H4 (cell line): ENCODE data around the gene AP5Z1. TPM values are rescaled to one million over a fixed set of nuclear protein-coding genes. Genes with fewer than 3 reads are reported as not detected.
A peak's percentile ranks its signal among the peaks of the same experiment; 100 is the strongest.

Experiments used
- DNase-seq: peaks from one replicate; pipeline ENCODE4 v3.0.0-alpha.2; 2015; ENCODE audit warnings: low spot score
- total RNA-seq: library from RNA; depleted of rRNA; stranded (reverse); fragments of >200 nt; shearing (Covaris generic); gene quantifications from 2 replicates; pipeline ENCODE4 v1.2.3, GENCODE V29; 2014

The AP5Z1 gene
- total RNA-seq, 1 experiment from 2014 or later, result 14.6 TPM

GRCh38 chr7:4745265-4745919, 30.0 kb upstream of the AP5Z1 start:
- no peak for DNase-seq

- peak; percentile 88 for DNase-seq
Measured at GRCh38 chr7:4745971-4746919, 29.2 kb upstream of the AP5Z1 start.

- no peak for DNase-seq
Measured at GRCh38 chr7:4747013-4747412, 28.4 kb upstream of the AP5Z1 start.

- DNase-seq, result no peak
Measured at GRCh38 chr7:4747746-4748145, 27.7 kb upstream of the AP5Z1 start.

GRCh38 chr7:4748231-4748681, 27.2 kb upstream of the AP5Z1 start:
- no peak for DNase-seq

- DNase-seq, result no peak
Measured at GRCh38 chr7:4749363-4749762, 26.1 kb upstream of the AP5Z1 start.

- no peak for DNase-seq
Measured at GRCh38 chr7:4749798-4750197, 25.6 kb upstream of the AP5Z1 start.

GRCh38 chr7:4751398-4751947, 23.9 kb upstream of the AP5Z1 start:
- no peak for DNase-seq

GRCh38 chr7:4753598-4754432, 21.6 kb upstream of the AP5Z1 start:
- DNase-seq, result peak; percentile 83

- no peak for DNase-seq
Measured at GRCh38 chr7:4754433-4755010, 20.9 kb upstream of the AP5Z1 start.

GRCh38 chr7:4755045-4755444, 20.4 kb upstream of the AP5Z1 start:
- no peak for DNase-seq

- DNase-seq, result no peak
Measured at GRCh38 chr7:4758111-4758510, 17.3 kb upstream of the AP5Z1 start.

GRCh38 chr7:4758791-4759190, 16.6 kb upstream of the AP5Z1 start:
- no peak for DNase-seq

- DNase-seq, result no peak
Measured at GRCh38 chr7:4759211-4759610, 16.2 kb upstream of the AP5Z1 start.

GRCh38 chr7:4760952-4761351, 14.5 kb upstream of the AP5Z1 start:
- DNase-seq, result no peak

- no peak for DNase-seq
Measured at GRCh38 chr7:4762121-4763055, 13.0 kb upstream of the AP5Z1 start.

GRCh38 chr7:4763091-4763793, 12.2 kb upstream of the AP5Z1 start:
- no peak for DNase-seq

- DNase-seq, result no peak
Measured at GRCh38 chr7:4763794-4764185, 11.6 kb upstream of the AP5Z1 start.

GRCh38 chr7:4764402-4765007, 10.9 kb upstream of the AP5Z1 start:
- no peak for DNase-seq
